Lung (tissue), 12 donors: ENCODE data around the gene EPHB1. TPM values are rescaled to one million over a fixed set of nuclear protein-coding genes. Genes with fewer than 3 reads are reported as not detected.

Source experiments
- ATAC-seq: fragments of 200-7000 bp; cut with Tn5 transposase; one replicate; pipeline ENCODE4 v1.9.1; 2020; ENCODE audit warnings: moderate number of reproducible peaks; ENCODE audit not compliant: insufficient read depth, low FRiP score
- DNase-seq, 3 donors: peaks; one replicate each; pipeline ENCODE4 v3.0.0-alpha.2; 2013 to 2017
- H3K27ac ChIP-seq, 2 donors: one replicate each; pipeline ENCODE4 v1.5.1; 2013; ENCODE audit warnings: mild to moderate bottlenecking in 2 of 2, moderate library complexity in 2 of 2, control low read depth in 1 of 2, inconsistent platforms in 1 of 2, low read depth in 1 of 2, low read length in 1 of 2
- H3K27me3 ChIP-seq, 3 donors: one replicate each; pipeline ENCODE4 v1.5.1; 2013; ENCODE audit warnings: low read length in 2 of 3; ENCODE audit not compliant: control insufficient read depth in 3 of 3, insufficient read depth in 3 of 3
- H3K36me3 ChIP-seq, 4 donors: one replicate each; pipeline ENCODE4 v1.5.1; 2013; ENCODE audit warnings: low read length in 4 of 4, mild to moderate bottlenecking in 1 of 4, moderate library complexity in 1 of 4; ENCODE audit not compliant: control insufficient read depth in 4 of 4, insufficient read depth in 4 of 4
- H3K4me1 ChIP-seq, 5 donors: one replicate each; pipeline ENCODE4 v1.5.1; 2013; ENCODE audit warnings: low read length in 5 of 5, mild to moderate bottlenecking in 2 of 5, moderate library complexity in 1 of 5; ENCODE audit not compliant: control insufficient read depth in 5 of 5, insufficient read depth in 5 of 5
- H3K4me3 ChIP-seq: one replicate; pipeline ENCODE4 v1.5.1; 2013; ENCODE audit warnings: mild to moderate bottlenecking, control low read depth, moderate library complexity
- H3K9ac ChIP-seq, 2 donors: one replicate each; pipeline ENCODE4 v1.5.1; 2013; ENCODE audit warnings: low read length in 2 of 2, control low read depth in 1 of 2; ENCODE audit not compliant: insufficient read depth in 1 of 2
- H3K9me3 ChIP-seq, 4 donors: one replicate each; pipeline ENCODE4 v1.5.1; 2013; ENCODE audit warnings: low read length in 3 of 4, mild to moderate bottlenecking in 1 of 4, moderate library complexity in 1 of 4; ENCODE audit not compliant: control insufficient read depth in 4 of 4, insufficient read depth in 3 of 4
- CTCF ChIP-seq: IDR thresholded peaks from 2 replicates; pipeline ENCODE4 v1.5.1; 2012; ENCODE audit warnings: mild to moderate bottlenecking; ENCODE audit errors: control extremely low read depth, extremely low read depth
- WGBS, 2 donors: extraction: QIAGEN DNeasy Blood & Tissue Kit; methylation state at CpG; one replicate each; pipeline ENCODE4 v1.1.7; 2013; 5-methylcytosine and 5-hydroxymethylcytosine counted together
- polyA plus RNA-seq, 2 donors: library from polyadenylated mRNA; stranded (reverse); fragments of 200-250 nt; gene quantifications; one replicate each; pipeline ENCODE4 v1.2.1, GENCODE V29; 2013
- total RNA-seq, 2 donors: library from RNA; depleted of rRNA in 1 of 2; stranded (reverse); fragments of >200 nt in 1 of 2; gene quantifications; one replicate each; pipeline ENCODE4 v1.2.1, GENCODE V29; 2014 to 2021
- donor health status: control.
- donor health status: control.
- donor health status: Bipolar disorder and iron deficiency.
- donor health status: healthy.
- donor health status: DM: yes; HTN: yes; CAD: no.

EPHB1 gene
- total and polyA plus RNA-seq, 4 donors, result 0.30 to 6.3 (median 2.1) TPM

DNA sequence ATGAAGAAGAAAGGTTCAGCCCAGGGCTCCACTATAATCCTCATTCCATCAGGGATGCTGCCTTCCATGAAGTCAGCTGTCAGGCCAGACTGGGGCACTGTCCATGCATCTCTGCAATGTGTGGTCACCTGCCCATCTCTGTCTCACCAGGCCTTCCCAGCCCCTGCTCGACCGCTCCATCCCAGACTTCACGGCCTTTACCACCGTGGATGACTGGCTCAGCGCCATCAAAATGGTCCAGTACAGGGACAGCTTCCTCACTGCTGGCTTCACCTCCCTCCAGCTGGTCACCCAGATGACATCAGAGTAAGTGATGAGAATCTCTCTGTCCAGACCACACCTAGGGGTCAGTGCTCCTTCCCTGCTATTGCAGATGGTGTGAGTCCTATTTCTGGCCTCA is 454.1 kb downstream of the EPHB1 start:
- ATAC-seq (no peak), DNase-seq (no peak)
- no peak for TF ChIP-seq CTCF
- H3K36me3 ChIP-seq, result no peaks in the 10 kb centered on the region
- no peaks in the 10 kb centered on the region for H3K9me3 ChIP-seq
- H3K27ac ChIP-seq, result no peak overlapping the region
- WGBS, 2 donors, result 88 to 94% methylated on average over 5 of the region's 5 CpGs
- H3K9ac ChIP-seq, result no peak overlapping the region
- H3K4me1 ChIP-seq, result no peaks in the 10 kb centered on the region
- H3K4me3 ChIP-seq, result no peak overlapping the region
- no peaks in the 10 kb centered on the region for H3K27me3 ChIP-seq

- no peaks in the 10 kb centered on the region for H3K36me3 ChIP-seq
- no peaks in the 10 kb centered on the region for H3K27me3 ChIP-seq
- no peak for TF ChIP-seq CTCF
- H3K9me3 ChIP-seq, result peaks cover 0 to 1% (median 0%) of the 10 kb centered on the region in 4 donors
- no peak for ATAC-seq
- WGBS, 2 donors, result 85 to 95% methylated on average over 3 of the region's 3 CpGs
- H3K27ac ChIP-seq, result no peak overlapping the region
- no peak overlapping the region for H3K9ac ChIP-seq
- H3K4me1 ChIP-seq, result peaks cover 0 to 5% (median 0%) of the 10 kb centered on the region in 5 donors
- DNase-seq, result no peak
- H3K4me3 ChIP-seq, result no peak overlapping the region
Observed at GRCh38 chr3:135258916-135259315, 463.9 kb downstream of the EPHB1 start.

- WGBS, 2 donors, result 75 to 95% methylated on average over 2 of the region's 2 CpGs
- no peak for DNase-seq
- no peak for TF ChIP-seq CTCF
Observed at GRCh38 chr3:135260025-135260424, 465.0 kb downstream of the EPHB1 start.

DNA sequence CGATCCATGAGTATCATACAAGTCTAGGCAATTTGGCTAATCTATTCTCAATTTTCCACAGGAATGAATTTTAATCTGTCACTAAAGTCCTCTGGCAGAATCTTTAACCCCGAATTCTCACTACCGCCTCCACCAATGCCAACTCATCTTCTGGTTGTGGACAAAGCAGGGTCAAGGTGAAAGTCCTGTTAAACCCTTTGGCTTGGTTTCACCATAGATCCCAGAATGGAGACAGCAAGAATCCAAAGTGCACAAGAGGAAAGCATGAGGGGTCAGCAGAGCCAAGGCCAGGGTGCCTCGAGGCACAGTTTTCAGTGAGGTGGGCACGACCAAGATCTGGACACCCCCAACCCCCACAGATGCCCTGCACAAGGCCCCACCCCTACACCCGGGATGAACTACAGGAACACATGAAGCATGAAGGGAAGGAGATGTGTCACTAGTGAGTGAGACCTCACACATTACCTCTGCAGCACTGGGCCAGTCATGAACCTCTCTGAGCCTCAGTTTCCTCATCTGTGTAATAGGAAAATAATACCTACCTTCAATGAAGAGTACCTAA is 466.2 kb downstream of the EPHB1 start:
- DNase-seq, result no peak
- H3K9ac ChIP-seq, result no peak overlapping the region
- no peak for TF ChIP-seq CTCF
- no peaks in the 10 kb centered on the region for H3K36me3 ChIP-seq
- H3K4me1 ChIP-seq, result peaks cover 0 to 5% (median 0%) of the 10 kb centered on the region in 5 donors
- no peak overlapping the region for H3K27ac ChIP-seq
- no peaks in the 10 kb centered on the region for H3K27me3 ChIP-seq
- H3K9me3 ChIP-seq, result peaks cover 0 to 1% (median 0%) of the 10 kb centered on the region in 4 donors
- H3K4me3 ChIP-seq, result no peak overlapping the region
- 85 to 90% methylated on average over 6 of the region's 6 CpGs for WGBS, 2 donors
- no peak for ATAC-seq

More at GRCh38 chr3:135260025-135260424, 465.0 kb downstream of the EPHB1 start:
- no peak overlapping the region for H3K4me3 ChIP-seq
- H3K36me3 ChIP-seq, result no peaks in the 10 kb centered on the region
- peaks cover 0 to 5% (median 0%) of the 10 kb centered on the region in 5 donors for H3K4me1 ChIP-seq
- H3K27me3 ChIP-seq, result no peaks in the 10 kb centered on the region
- H3K9ac ChIP-seq, result no peak overlapping the region
- ATAC-seq, result no peak
- H3K9me3 ChIP-seq, result peaks cover 0 to 1% (median 0%) of the 10 kb centered on the region in 4 donors
- no peak overlapping the region for H3K27ac ChIP-seq
